ENCODE data around the gene CLIP2.
"Not testable (repeated sequence)": the region's sequence is repeated elsewhere in the genome, so short reads cannot be mapped to it uniquely, and the experiment has no call there.

CLIP2 gene

GRCh38 chr7:74332373-74333176, 43.4 kb downstream of the CLIP2 start:
- no peak for DNase-seq (ENCODE audit: low read depth)

- DNase-seq (ENCODE audit: low read depth) = no peak
These were observed 44.8 kb downstream of the CLIP2 start for GRCh38 chr7:74334030-74334429.

- no peak for DNase-seq (ENCODE audit: low read depth)
These were observed 48.7 kb downstream of the CLIP2 start for GRCh38 chr7:74337926-74338325.

GRCh38 chr7:74338366-74339108, 49.3 kb downstream of the CLIP2 start:
- DNase-seq (ENCODE audit: low read depth) = no peak

- DNase-seq (ENCODE audit: low read depth) = not testable (repeated sequence)
These were observed 50.4 kb downstream of the CLIP2 start for GRCh38 chr7:74339648-74340047.

- DNase-seq (ENCODE audit: low read depth) = no peak
These were observed 54.3 kb downstream of the CLIP2 start for GRCh38 chr7:74343281-74344131.

- DNase-seq (ENCODE audit: low read depth) = no peak
These were observed 54.9 kb downstream of the CLIP2 start for GRCh38 chr7:74344132-74344496.

- no peak for DNase-seq (ENCODE audit: low read depth)
These were observed 55.6 kb downstream of the CLIP2 start for GRCh38 chr7:74344786-74345185.

GRCh38 chr7:74345970-74346369, 56.8 kb downstream of the CLIP2 start:
- no peak for DNase-seq (ENCODE audit: low read depth)

GRCh38 chr7:74349621-74350020, 60.4 kb downstream of the CLIP2 start:
- DNase-seq (ENCODE audit: low read depth) = no peak

- DNase-seq (ENCODE audit: low read depth) = no peak
These were observed 61.5 kb downstream of the CLIP2 start for GRCh38 chr7:74350751-74351150.

GRCh38 chr7:74351836-74352235, 62.6 kb downstream of the CLIP2 start:
- no peak for DNase-seq (ENCODE audit: low read depth)

- not testable (repeated sequence) for DNase-seq (ENCODE audit: low read depth)
These were observed 63.4 kb downstream of the CLIP2 start for GRCh38 chr7:74352551-74353138.

- DNase-seq (ENCODE audit: low read depth) = no peak
These were observed 64.8 kb downstream of the CLIP2 start for GRCh38 chr7:74354009-74354408.

- no peak for DNase-seq (ENCODE audit: low read depth)
These were observed 65.9 kb downstream of the CLIP2 start for GRCh38 chr7:74355091-74355490.

GRCh38 chr7:74356589-74357315, 67.5 kb downstream of the CLIP2 start:
- DNase-seq (ENCODE audit: low read depth) = no peak

GRCh38 chr7:74360008-74360407, 70.8 kb downstream of the CLIP2 start:
- DNase-seq (ENCODE audit: low read depth) = no peak

GRCh38 chr7:74362266-74362665, 73.1 kb downstream of the CLIP2 start:
- DNase-seq (ENCODE audit: low read depth) = no peak

- DNase-seq (ENCODE audit: low read depth) = no peak
These were observed 74.9 kb downstream of the CLIP2 start for GRCh38 chr7:74364061-74364460.

- DNase-seq (ENCODE audit: low read depth) = no peak
These were observed 76.3 kb downstream of the CLIP2 start for GRCh38 chr7:74365322-74366022.

Data from stimulated activated CD8-positive, alpha-beta memory T cell treated with anti-CD3 and anti-CD28 coated beads, Interleukin-15, amount 100 ng/mL, for 1 hour (primary cell).